CD14-positive monocyte (primary cell): ENCODE data around the gene CNGA1. TPM values are rescaled to one million over a fixed set of nuclear protein-coding genes. Genes with fewer than 3 reads are reported as not detected.

ENCODE experiments used
- DNase-seq, 3 donors: peaks; one replicate each; pipeline ENCODE4 v3.0.0-alpha.2; 2011 to 2022
- H2AFZ ChIP-seq: 2 replicates; pipeline ENCODE4 v1.6.0; 2012; ENCODE audit warnings: mild to moderate bottlenecking, low read depth, low read length, inconsistent platforms; ENCODE audit not compliant: insufficient read depth, poor library complexity, severe bottlenecking
- H3K27ac ChIP-seq, 2 donors: 1 replicate in 1 of 2; 2 replicates in 1 of 2; pipeline ENCODE4 v1.5.1; 2012 to 2013; ENCODE audit warnings: low read length in 2 of 2, control low read depth in 1 of 2, inconsistent platforms in 1 of 2, low read depth in 1 of 2, mild to moderate bottlenecking in 1 of 2
- H3K27me3 ChIP-seq, 2 donors: one replicate each; pipeline versions ENCODE4 v1.6.0 to v1.6.1; 2011 to 2013; ENCODE audit warnings: low read length in 2 of 2; ENCODE audit not compliant: control insufficient read depth in 2 of 2, insufficient read depth in 2 of 2
- H3K36me3 ChIP-seq, 2 donors: replicated peaks in 1 of 2; 1 replicate in 1 of 2; 2 replicates in 1 of 2; pipeline versions ENCODE4 v1.5.1 to v1.6.1; 2012 to 2013; ENCODE audit warnings: low read length in 2 of 2, control low read depth in 1 of 2, inconsistent platforms in 1 of 2, mild to moderate bottlenecking in 1 of 2; ENCODE audit not compliant: insufficient read depth in 2 of 2, control insufficient read depth in 1 of 2
- H3K4me1 ChIP-seq, 2 donors: 1 replicate in 1 of 2; 2 replicates in 1 of 2; pipeline versions ENCODE4 v1.5.1 to v1.6.1; 2012 to 2013; ENCODE audit warnings: low read length in 2 of 2, control low read depth in 1 of 2, inconsistent platforms in 1 of 2, mild to moderate bottlenecking in 1 of 2, moderate library complexity in 1 of 2; ENCODE audit not compliant: insufficient read depth in 2 of 2, control insufficient read depth in 1 of 2
- H3K4me2 ChIP-seq: replicated peaks from 2 replicates; pipeline ENCODE3; 2012; ENCODE audit warnings: low read length, moderate library complexity, mild to moderate bottlenecking; ENCODE audit not compliant: poor library complexity, severe bottlenecking; ENCODE audit errors: extremely low read depth
- H3K4me3 ChIP-seq, 3 experiments: fragments of 200-600 bp in 1 of 3; sonication (generic) in 1 of 3; replicated peaks in 1 of 3; 1 replicate in 2 of 3; 2 replicates in 1 of 3; pipeline ENCODE4 v1.5.1; 2011 to 2013; ENCODE audit warnings: low read length in 3 of 3, mild to moderate bottlenecking in 3 of 3, control low read depth in 2 of 3, low read depth in 2 of 3, inconsistent platforms in 1 of 3, moderate library complexity in 1 of 3
- H3K79me2 ChIP-seq: 2 replicates; pipeline ENCODE4 v1.6.0; 2012; ENCODE audit warnings: mild to moderate bottlenecking, control low read depth, inconsistent platforms, low read length, moderate library complexity; ENCODE audit not compliant: insufficient read depth
- H3K9ac ChIP-seq: 2 replicates; pipeline ENCODE4 v1.6.0; 2017; ENCODE audit warnings: low read length, mild to moderate bottlenecking; ENCODE audit not compliant: insufficient read depth, poor library complexity, severe bottlenecking
- H3K9me3 ChIP-seq, 2 donors: replicated peaks in 1 of 2; 1 replicate in 1 of 2; 2 replicates in 1 of 2; pipeline versions ENCODE4 v1.5.1 to v1.6.1; 2012 to 2013; ENCODE audit warnings: low read length in 2 of 2, control low read depth in 1 of 2; ENCODE audit not compliant: control insufficient read depth in 1 of 2, insufficient read depth in 1 of 2
- H4K20me1 ChIP-seq: 2 replicates; pipeline ENCODE4 v1.6.0; 2012; ENCODE audit warnings: mild to moderate bottlenecking, low read length, control low read depth, moderate library complexity; ENCODE audit not compliant: insufficient read depth
- H3K27ac Mint-ChIP-seq, 7 donors: one replicate each; pipeline ENCODE4 v1.8.0; 2020; ENCODE audit warnings: mild to moderate bottlenecking in 7 of 7, mixed read lengths in 7 of 7, moderate library complexity in 6 of 7, inconsistent platforms in 2 of 7
- H3K27me3 Mint-ChIP-seq, 3 donors: one replicate each; pipeline ENCODE4 v1.8.0; 2021 to 2022; ENCODE audit warnings: low read depth in 3 of 3, mild to moderate bottlenecking in 3 of 3, mixed read lengths in 3 of 3, moderate library complexity in 3 of 3, inconsistent platforms in 1 of 3
- H3K36me3 Mint-ChIP-seq, 2 donors: one replicate each; pipeline ENCODE4 v1.8.0; 2020; ENCODE audit warnings: mixed read lengths in 2 of 2, inconsistent platforms in 1 of 2, mild to moderate bottlenecking in 1 of 2
- H3K4me1 Mint-ChIP-seq: one replicate; pipeline ENCODE4 v1.8.0; 2020; ENCODE audit warnings: mild to moderate bottlenecking, mixed read lengths
- H3K4me3 Mint-ChIP-seq, 2 donors: one replicate each; pipeline ENCODE4 v1.8.0; 2020; ENCODE audit warnings: mild to moderate bottlenecking in 2 of 2, mixed read lengths in 2 of 2, moderate library complexity in 1 of 2
- H3K9me3 Mint-ChIP-seq, 7 donors: one replicate each; pipeline ENCODE4 v1.8.0; 2020 to 2022; ENCODE audit warnings: mixed read lengths in 7 of 7, mild to moderate bottlenecking in 6 of 7, moderate library complexity in 6 of 7, inconsistent platforms in 2 of 7
- WGBS: methylation state at CpG from one replicate; pipeline ENCODE4 v1.1.5; 2013; ENCODE audit warnings: missing lambda C conversion rate; ENCODE audit not compliant: insufficient coverage; 5-methylcytosine and 5-hydroxymethylcytosine counted together
- intact Hi-C, 2 donors: fragments of 100-400 bp; cut with micrococcal nuclease; formaldehyde crosslinking; loops; one replicate each; pipeline versions ENCODE4 v1.15.0 to v1.15.1; 2023
- polyA plus RNA-seq, 3 donors: library from polyadenylated mRNA; depleted of rRNA in 1 of 3; unstranded in 2 of 3; stranded (reverse) in 1 of 3; fragments of 300-500 nt in 2 of 3; fragments of >200 nt in 1 of 3; fragmentation: Illumina TruSeq in 2 of 3; gene quantifications; 1 replicate in 2 of 3; 2 replicates in 1 of 3; pipeline ENCODE4 v1.2.3, GENCODE V29; 2012 to 2021
- TF ChIP-seq, protein P1 (sequence below): fragments of 200-600 bp; IDR thresholded peaks from one replicate; pipeline ENCODE4 v1.8.0; 2022; ENCODE audit warnings: antibody characterized with exemption, mild to moderate bottlenecking

Gene CNGA1
- polyA plus RNA-seq, 3 donors, result not detected

DNA sequence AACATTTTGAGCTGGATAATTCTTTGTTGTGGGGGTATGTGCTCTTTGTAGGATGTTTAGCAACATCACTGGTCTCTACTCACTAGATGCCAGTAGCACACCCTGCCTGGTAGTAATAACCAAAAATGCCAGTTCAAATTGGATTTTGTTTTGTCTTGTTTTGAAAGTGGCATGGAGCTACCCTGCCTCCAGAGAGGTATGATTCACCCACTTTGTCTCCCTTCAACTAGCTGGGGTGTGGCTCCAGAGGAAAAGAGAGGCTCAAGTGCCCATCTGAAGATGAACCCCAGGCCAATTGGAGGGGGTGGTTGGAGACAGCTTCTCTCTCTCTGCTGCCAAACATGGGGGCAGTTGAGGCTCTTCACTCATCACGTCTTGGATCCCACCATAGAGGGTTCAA, 34.6 kb upstream of the CNGA1 start:
- no peak for DNase-seq
- H2AFZ ChIP-seq, result no peak overlapping the region
- no peak overlapping the region for H3K4me3 ChIP-seq
- no peaks in the 10 kb centered on the region for H4K20me1 ChIP-seq
- peaks cover 16 to 20% of the 10 kb centered on the region in 2 donors for H3K27me3 ChIP-seq
- H3K4me1 ChIP-seq, result peaks cover 27 to 30% of the 10 kb centered on the region in 2 donors
- H3K4me1 Mint-ChIP-seq, result peaks cover 35% of the 10 kb centered on the region
- no peak overlapping the region for H3K9ac ChIP-seq
- 83% methylated on average over 1 of the region's 1 CpG for WGBS
- peaks cover 11 to 30% (median 26%) of the 10 kb centered on the region in 3 donors for H3K27me3 Mint-ChIP-seq
- H3K4me3 Mint-ChIP-seq, result no peak overlapping the region
- H3K36me3 Mint-ChIP-seq, result peaks cover 3 to 4% of the 10 kb centered on the region in 2 donors
- intact Hi-C loops, result no loop called here
- H3K9me3 Mint-ChIP-seq, result peaks cover 0 to 3% (median 0%) of the 10 kb centered on the region in 7 donors
- H3K36me3 ChIP-seq, result no peaks in the 10 kb centered on the region
- H3K9me3 ChIP-seq, result no peaks in the 10 kb centered on the region
- H3K79me2 ChIP-seq, result no peaks in the 10 kb centered on the region
- no peak overlapping the region for H3K4me2 ChIP-seq
- TF ChIP-seq, protein P1, sequence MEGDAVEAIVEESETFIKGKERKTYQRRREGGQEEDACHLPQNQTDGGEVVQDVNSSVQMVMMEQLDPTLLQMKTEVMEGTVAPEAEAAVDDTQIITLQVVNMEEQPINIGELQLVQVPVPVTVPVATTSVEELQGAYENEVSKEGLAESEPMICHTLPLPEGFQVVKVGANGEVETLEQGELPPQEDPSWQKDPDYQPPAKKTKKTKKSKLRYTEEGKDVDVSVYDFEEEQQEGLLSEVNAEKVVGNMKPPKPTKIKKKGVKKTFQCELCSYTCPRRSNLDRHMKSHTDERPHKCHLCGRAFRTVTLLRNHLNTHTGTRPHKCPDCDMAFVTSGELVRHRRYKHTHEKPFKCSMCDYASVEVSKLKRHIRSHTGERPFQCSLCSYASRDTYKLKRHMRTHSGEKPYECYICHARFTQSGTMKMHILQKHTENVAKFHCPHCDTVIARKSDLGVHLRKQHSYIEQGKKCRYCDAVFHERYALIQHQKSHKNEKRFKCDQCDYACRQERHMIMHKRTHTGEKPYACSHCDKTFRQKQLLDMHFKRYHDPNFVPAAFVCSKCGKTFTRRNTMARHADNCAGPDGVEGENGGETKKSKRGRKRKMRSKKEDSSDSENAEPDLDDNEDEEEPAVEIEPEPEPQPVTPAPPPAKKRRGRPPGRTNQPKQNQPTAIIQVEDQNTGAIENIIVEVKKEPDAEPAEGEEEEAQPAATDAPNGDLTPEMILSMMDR, result no peak
- H3K27ac Mint-ChIP-seq, result no peak overlapping the region
- no peak overlapping the region for H3K27ac ChIP-seq

DNA sequence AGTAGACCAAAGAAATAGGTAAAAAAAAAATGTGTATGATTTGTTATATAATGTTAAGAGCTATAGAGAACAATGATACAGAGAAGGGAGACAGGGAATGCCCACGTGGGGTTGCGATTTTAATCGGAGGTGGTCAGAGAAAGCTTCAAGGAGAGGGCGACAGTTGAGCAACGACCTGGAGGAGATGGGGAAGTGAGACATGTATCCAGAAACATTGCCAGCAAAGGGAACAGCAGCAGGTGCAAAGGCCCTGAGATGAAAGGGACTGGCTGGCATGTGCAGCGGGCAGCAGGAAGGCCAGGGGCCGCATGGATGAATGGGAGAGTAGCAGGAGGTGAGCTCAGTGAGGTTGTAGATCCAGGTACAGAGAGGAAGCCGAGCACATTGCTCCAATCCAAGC, 33.0 kb upstream of the CNGA1 start:
- H4K20me1 ChIP-seq, result no peaks in the 10 kb centered on the region
- Mint-ChIP-seq H3K27ac (no peak overlapping the region), H3K4me3 (peak overlapping the region in 1 of 2 donors; percentile 58), H3K9me3 (peaks cover 0 to 3% (median 0%) of the 10 kb centered on the region in 7 donors), H3K27me3 (peaks cover 22 to 45% (median 38%) of the 10 kb centered on the region in 3 donors), H3K36me3 (peaks cover 4 to 6% of the 10 kb centered on the region in 2 donors), H3K4me1 (peaks cover 39% of the 10 kb centered on the region)
- no peak overlapping the region for H3K4me3 ChIP-seq
- no peak overlapping the region for H2AFZ ChIP-seq
- H3K79me2 ChIP-seq, result no peaks in the 10 kb centered on the region
- H3K36me3 ChIP-seq, result no peaks in the 10 kb centered on the region
- no peak for DNase-seq
- H3K27ac ChIP-seq, result no peak overlapping the region
- H3K9me3 ChIP-seq, result no peaks in the 10 kb centered on the region
- peaks cover 31 to 32% of the 10 kb centered on the region in 2 donors for H3K4me1 ChIP-seq
- H3K9ac ChIP-seq, result no peak overlapping the region
- TF ChIP-seq, protein P1, result no peak
- intact Hi-C loops, result loop anchor here in 1 of 2 donors (10.0 kb wide), 1 partner anchor 125 kb away; no protein-coding TSS in a partner anchor
- 28% methylated on average over 5 of the region's 8 CpGs for WGBS
- H3K27me3 ChIP-seq, result peaks cover 26 to 33% of the 10 kb centered on the region in 2 donors
- H3K4me2 ChIP-seq, result no peak overlapping the region
